K562 (cell line): ENCODE data around the gene NDST4. TPM values are rescaled to one million over a fixed set of nuclear protein-coding genes. Genes with fewer than 3 reads are reported as not detected.

ENCODE experiments used
- ATAC-seq: fragments of 200-7000 bp; cut with Tn5 transposase; 3 replicates; pipeline ENCODE4 v1.9.1; 2020; ENCODE audit warnings: moderate library complexity
- BruUV-seq: library from RNA; stranded (reverse); fragments of 400-500 nt; replicated peaks from 2 replicates; lab custom pipeline; 2021; lab: Mats Ljungman, UMichigan
- CTCF ChIA-PET: fragments of 300-600 bp; formaldehyde crosslinking; extraction: SDS; loops from one replicate; lab custom pipeline; 2021; ENCODE audit warnings: low intra/inter-chr PET ratio; lab: Yijun Ruan, JAX
- POLR2A ChIA-PET: fragments of 300-600, 350-650 bp; sonication (Branson Sonifier 250); formaldehyde crosslinking; extraction: SDS; loops from one replicate; lab custom pipeline; 2021; ENCODE audit warnings: antibody characterized with exemption, inconsistent platforms; lab: Yijun Ruan, JAX
- DNase-seq, 4 experiments: peaks; one replicate each; pipeline versions ENCODE4 v3.0.0 to v3.0.0-alpha.2; 2011 to 2018; ENCODE audit warnings: low spot score in 3 of 4, mixed read lengths in 3 of 4; ENCODE audit errors: extremely low read depth in 1 of 4
- FAIRE-seq: peaks from 2 replicates; lab custom pipeline; 2011; peaks lifted over from hg19 to GRCh38; lab: Jason Lieb, UNC
- H2AFZ ChIP-seq: 2 replicates; pipeline ENCODE4 v1.6.0; 2011; ENCODE audit warnings: low read depth, low read length, control low read depth, inconsistent platforms
- H3K27ac ChIP-seq: fragments of 200-600 bp; 3 replicates; pipeline ENCODE4 v1.8.0; 2011; ENCODE audit warnings: low read depth, mild to moderate bottlenecking, control low read depth, inconsistent platforms, low read length, moderate library complexity, mixed read lengths; ENCODE audit errors: extremely low read depth
- H3K27me3 ChIP-seq, 2 experiments: fragments of 300-600 bp in 1 of 2; 2 replicates in 1 of 2; 3 replicates in 1 of 2; pipeline versions ENCODE4 v1.6.0 to v1.8.0; 2011; ENCODE audit warnings: inconsistent platforms in 2 of 2, low read length in 2 of 2, mild to moderate bottlenecking in 1 of 2, mixed read lengths in 1 of 2, moderate library complexity in 1 of 2; ENCODE audit not compliant: control insufficient read depth in 2 of 2, insufficient read depth in 2 of 2
- H3K36me3 ChIP-seq: fragments of 300-600 bp; 3 replicates; pipeline ENCODE4 v1.8.0; 2011; ENCODE audit warnings: mild to moderate bottlenecking, low read length, inconsistent platforms; ENCODE audit not compliant: control insufficient read depth, insufficient read depth
- H3K4me1 ChIP-seq, 2 experiments: fragments of 200-600 bp in 1 of 2; replicated peaks in 1 of 2; 2 replicates in 1 of 2; 3 replicates in 1 of 2; pipeline versions ENCODE4 v1.5.1 to v1.8.0; 2011; ENCODE audit warnings: inconsistent platforms in 2 of 2, low read length in 2 of 2, mild to moderate bottlenecking in 1 of 2, mixed read lengths in 1 of 2, moderate library complexity in 1 of 2; ENCODE audit not compliant: control insufficient read depth in 2 of 2, insufficient read depth in 2 of 2
- H3K4me2 ChIP-seq: 2 replicates; pipeline ENCODE4 v1.6.1; 2011; ENCODE audit warnings: low read length, control low read depth, inconsistent platforms, mixed read lengths; ENCODE audit not compliant: insufficient read depth
- H3K4me3 ChIP-seq: fragments of 200-600 bp; sonication (generic), shearing (Covaris generic); 2 replicates; pipeline ENCODE4 v1.5.1; 2016; ENCODE audit warnings: control low read depth, inconsistent platforms
- H3K79me2 ChIP-seq: fragments of 200-600 bp; 3 replicates; pipeline ENCODE4 v1.8.0; 2011; ENCODE audit warnings: low read length, inconsistent platforms; ENCODE audit not compliant: control insufficient read depth, insufficient read depth
- H3K9ac ChIP-seq, 2 experiments: 2 replicates each; pipeline versions ENCODE4 v1.6.0 to v1.6.1; 2011; ENCODE audit warnings: low read depth in 2 of 2, low read length in 2 of 2, control low read depth in 1 of 2, inconsistent platforms in 1 of 2, mild to moderate bottlenecking in 1 of 2, mixed read lengths in 1 of 2; ENCODE audit not compliant: insufficient read depth in 1 of 2
- H3K9me1 ChIP-seq: one replicate; pipeline ENCODE4 v1.6.0; 2011; ENCODE audit warnings: inconsistent platforms, mild to moderate bottlenecking, low read length, moderate library complexity; ENCODE audit not compliant: control insufficient read depth, insufficient read depth
- H3K9me3 ChIP-seq: replicated peaks from 2 replicates; pipeline ENCODE4 v1.5.1; 2011; ENCODE audit warnings: low read depth, low read length, inconsistent platforms; ENCODE audit not compliant: control insufficient read depth, insufficient read depth
- H4K20me1 ChIP-seq: replicated peaks from 2 replicates; pipeline ENCODE4 v1.6.1; 2011; ENCODE audit warnings: low read length, inconsistent platforms, mixed read lengths; ENCODE audit not compliant: control insufficient read depth, insufficient read depth
- ATF3 ChIP-seq, 2 experiments: fragments of 450-650 bp in 1 of 2; sonication (generic) in 1 of 2; formaldehyde crosslinking in 1 of 2; IDR thresholded peaks in 1 of 2; conservative IDR thresholded peaks in 1 of 2; 2 replicates each; pipeline versions ENCODE4 v1.6.1 to v1.8.1; 2016 to 2023; ENCODE audit warnings: mild to moderate bottlenecking in 2 of 2, moderate library complexity in 2 of 2, inconsistent platforms in 1 of 2, missing genetic modification reagents in 1 of 2
- CBFA2T3 ChIP-seq: fragments of 450-650 bp; IDR thresholded peaks from 2 replicates; pipeline ENCODE4 v1.6.1; 2017
- CEBPG ChIP-seq, 3 experiments: fragments of 200-800 bp in 1 of 3; sonication (Bioruptor generic) in 1 of 3; sonication (generic) in 1 of 3; formaldehyde crosslinking in 1 of 3; IDR thresholded peaks in 2 of 3; conservative IDR thresholded peaks in 1 of 3; 2 replicates each; pipeline versions ENCODE4 v1.6.1 to v1.8.0; 2016 to 2022; ENCODE audit warnings: missing compliant biosample characterization in 2 of 3, missing genetic modification characterization in 2 of 3, mild to moderate bottlenecking in 1 of 3, missing genetic modification reagents in 1 of 3
- CLOCK ChIP-seq: fragments of 250-450 bp; sonication (Bioruptor Pico); IDR thresholded peaks from 2 replicates; pipeline ENCODE4 v1.4.0; 2020; ENCODE audit warnings: mild to moderate bottlenecking, moderate library complexity, borderline replicate concordance
- E2F8 ChIP-seq: fragments of 450-650 bp; IDR thresholded peaks from 2 replicates; pipeline ENCODE4 v1.7.1; 2018; ENCODE audit warnings: mild to moderate bottlenecking, low read depth; ENCODE audit not compliant: partially characterized antibody
- ETV6 ChIP-seq, 3 experiments: fragments of 150-350 bp in 1 of 3; sonication (generic) in 1 of 3; formaldehyde crosslinking in 1 of 3; IDR thresholded peaks; 2 replicates each; pipeline versions ENCODE4 v1.6.1 to v1.8.0; 2014 to 2022; ENCODE audit warnings: borderline replicate concordance in 2 of 3, low read depth in 2 of 3, antibody characterized with exemption in 1 of 3, low read length in 1 of 3, mild to moderate bottlenecking in 1 of 3, missing genetic modification reagents in 1 of 3
- KLF10 ChIP-seq: fragments of 250-450 bp; sonication (Bioruptor Pico); IDR thresholded peaks from 2 replicates; pipeline ENCODE4 v1.6.1; 2021; ENCODE audit warnings: matching md5 sums
- NR3C1 ChIP-seq: sonication (generic); formaldehyde crosslinking; IDR thresholded peaks from 2 replicates; pipeline ENCODE4 v1.8.1; 2022; ENCODE audit warnings: missing genetic modification reagents
- TFAP4 ChIP-seq: sonication (generic); formaldehyde crosslinking; IDR thresholded peaks from 2 replicates; pipeline ENCODE4 v1.8.0; 2022; ENCODE audit warnings: missing genetic modification reagents, mild to moderate bottlenecking, moderate library complexity, borderline replicate concordance
- ZNF384 ChIP-seq: IDR thresholded peaks from 2 replicates; pipeline ENCODE4 v1.6.1; 2012; ENCODE audit warnings: low read depth, low read length, improper control_type of control experiment
- WGBS: fragments of 100-300 bp; shearing (Covaris generic); methylation state at CpG from one replicate; pipeline ENCODE4 v1.1.6; 2016; ENCODE audit warnings: low coverage, mixed read lengths; ENCODE audit not compliant: insufficient coverage; ENCODE audit errors: missing lambda C conversion rate; 5-methylcytosine and 5-hydroxymethylcytosine counted together
- in situ Hi-C: fragments of 300-500 bp; cut with MboI; formaldehyde crosslinking; loops from 4 replicates; pipeline ENCODE4 v1.15.0; 2018; ENCODE audit warnings: inconsistent platforms, mixed read lengths
- intact Hi-C: fragments of 100-400 bp; cut with micrococcal nuclease; formaldehyde crosslinking; loops from 2 replicates; pipeline ENCODE4 v1.14.2; 2022
- polyA plus RNA-seq, 8 experiments: library from polyadenylated mRNA; depleted of rRNA in 4 of 8; stranded (reverse) in 5 of 8; unstranded in 3 of 8; fragments of >200 nt; fragmentation: Nextera tagmentation in 2 of 8; fragmentation: Illumina TruSeq in 1 of 8; extraction: Ambion mirVana in 2 of 8; extraction: Trizol in 1 of 8; gene quantifications; 2 replicates each; pipeline versions ENCODE4 v1.2.1 to v1.2.3, GENCODE V29; 2011 to 2014; ENCODE audit warnings: inconsistent platforms in 1 of 8, missing spikeins in 1 of 8
- total RNA-seq, 7 experiments: library from RNA; depleted of rRNA in 6 of 7; stranded (reverse); fragments of >200 nt in 6 of 7; fragmentation: Illumina TruSeq in 2 of 7; extraction: Trizol in 2 of 7; gene quantifications; 2 replicates each; pipeline versions ENCODE4 v1.2.1 to v1.2.3, GENCODE V29; 2011 to 2021; ENCODE audit warnings: low replicate concordance in 1 of 7

The NDST4 gene
- total and polyA plus RNA-seq, 9 of the 15 experiments (the other 6 are each of a cell fraction or from before 2014, with no cell fraction given): not detected

- Histone ChIP-seq H3K4me2 (no peak overlapping the region), H3K9me3 (no peaks in the 10 kb centered on the region), H2AFZ (no peak overlapping the region), H3K36me3 (no peaks in the 10 kb centered on the region), H3K27me3 (no peaks in the 10 kb centered on the region), H3K4me3 (no peak overlapping the region), H3K79me2 (no peaks in the 10 kb centered on the region), H3K9ac (no peak overlapping the region), H3K9me1 (no peaks in the 10 kb centered on the region), H3K4me1 (no peaks in the 10 kb centered on the region), H4K20me1 (no peaks in the 10 kb centered on the region), H3K27ac (no peak overlapping the region)
- 0% methylated on average over 1 of the region's 1 CpG for WGBS
- TF ChIP-seq KLF10 (no peak), ETV6 (IDR thresholded peaks at IDR 0.05; ENCODE audit: borderline replicate concordance in 1 of 2, low read depth in 2 of 2, low read length in 1 of 2) (no peak), ETV6 (CRISPR knock-in tag; IDR thresholded peaks at IDR 0.05; ENCODE audit: borderline replicate concordance) (no peak), CLOCK (CRISPR knock-in tag) (no peak), TFAP4 (CRISPR knock-in tag) (no peak), ZNF384 (no peak), ATF3 (IDR thresholded peaks at IDR 0.05) (peak; percentile 46; the same call in 1 of the 2 replicates), ATF3 (CRISPR knock-in tag; conservative IDR thresholded peaks at IDR 0.05) (no peak), CBFA2T3 (no peak), E2F8 (no peak), CEBPG (CRISPR knock-in tag; IDR thresholded peaks at IDR 0.05) (no peak), CEBPG (tag; conservative IDR thresholded peaks at IDR 0.05 in 1 of 2, IDR thresholded peaks at IDR 0.05 in 1 of 2) (peak in 1 of 2 experiments; percentile 78; a peak in 2 of 4 replicates), NR3C1 (CRISPR knock-in tag) (no peak)
- intact Hi-C loops: no loop called here
- no TSS peak for BruUV-seq
- no peak for FAIRE-seq
- in situ Hi-C loops: no loop called here
- ATAC-seq: no peak
- DNase-seq: no peak
- ChIA-PET CTCF (no interaction called here), POLR2A (no interaction called here)
These were observed 299.5 kb downstream of the NDST4 start for GRCh38 chr4:114813961-114814360.
